ENCODE results near the gene MAML1. TPM values are rescaled to one million over a fixed set of nuclear protein-coding genes. Genes with fewer than 3 reads are reported as not detected.

MAML1 gene
- total RNA-seq, 1 donor from 2014 or later: 42.6 TPM

GRCh38 chr5:179794171-179794570 lies 61.5 kb downstream of the MAML1 start:
- DNase-seq (ENCODE audit: extremely low spot score, unreplicated experiment): no peak
- H3K4me1 Mint-ChIP-seq (ENCODE audit: unreplicated experiment): no peaks in the 10 kb centered on the region
- no peaks in the 10 kb centered on the region for H3K9me3 Mint-ChIP-seq
- peaks cover under 1% of the 10 kb centered on the region for H3K36me3 Mint-ChIP-seq
- no peaks in the 10 kb centered on the region for H3K27me3 Mint-ChIP-seq
- TF ChIP-seq, protein P1, sequence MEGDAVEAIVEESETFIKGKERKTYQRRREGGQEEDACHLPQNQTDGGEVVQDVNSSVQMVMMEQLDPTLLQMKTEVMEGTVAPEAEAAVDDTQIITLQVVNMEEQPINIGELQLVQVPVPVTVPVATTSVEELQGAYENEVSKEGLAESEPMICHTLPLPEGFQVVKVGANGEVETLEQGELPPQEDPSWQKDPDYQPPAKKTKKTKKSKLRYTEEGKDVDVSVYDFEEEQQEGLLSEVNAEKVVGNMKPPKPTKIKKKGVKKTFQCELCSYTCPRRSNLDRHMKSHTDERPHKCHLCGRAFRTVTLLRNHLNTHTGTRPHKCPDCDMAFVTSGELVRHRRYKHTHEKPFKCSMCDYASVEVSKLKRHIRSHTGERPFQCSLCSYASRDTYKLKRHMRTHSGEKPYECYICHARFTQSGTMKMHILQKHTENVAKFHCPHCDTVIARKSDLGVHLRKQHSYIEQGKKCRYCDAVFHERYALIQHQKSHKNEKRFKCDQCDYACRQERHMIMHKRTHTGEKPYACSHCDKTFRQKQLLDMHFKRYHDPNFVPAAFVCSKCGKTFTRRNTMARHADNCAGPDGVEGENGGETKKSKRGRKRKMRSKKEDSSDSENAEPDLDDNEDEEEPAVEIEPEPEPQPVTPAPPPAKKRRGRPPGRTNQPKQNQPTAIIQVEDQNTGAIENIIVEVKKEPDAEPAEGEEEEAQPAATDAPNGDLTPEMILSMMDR (conservative IDR thresholded peaks at IDR 0.05): no peak
- H3K27ac Mint-ChIP-seq: peak overlapping the region; percentile 29
- peak overlapping the region; percentile 74 for H3K4me3 Mint-ChIP-seq

GRCh38 chr5:179794575-179794974 lies 62.0 kb downstream of the MAML1 start:
- peak overlapping the region; percentile 74 for H3K4me3 Mint-ChIP-seq
- DNase-seq (ENCODE audit: extremely low spot score, unreplicated experiment): no peak
- TF ChIP-seq, protein P1 (conservative IDR thresholded peaks at IDR 0.05): no peak
- H3K36me3 Mint-ChIP-seq: peaks cover 4% of the 10 kb centered on the region
- no peaks in the 10 kb centered on the region for H3K9me3 Mint-ChIP-seq
- no peaks in the 10 kb centered on the region for H3K27me3 Mint-ChIP-seq
- no peaks in the 10 kb centered on the region for H3K4me1 Mint-ChIP-seq (ENCODE audit: unreplicated experiment)
- H3K27ac Mint-ChIP-seq: peak overlapping the region; percentile 29

DNA sequence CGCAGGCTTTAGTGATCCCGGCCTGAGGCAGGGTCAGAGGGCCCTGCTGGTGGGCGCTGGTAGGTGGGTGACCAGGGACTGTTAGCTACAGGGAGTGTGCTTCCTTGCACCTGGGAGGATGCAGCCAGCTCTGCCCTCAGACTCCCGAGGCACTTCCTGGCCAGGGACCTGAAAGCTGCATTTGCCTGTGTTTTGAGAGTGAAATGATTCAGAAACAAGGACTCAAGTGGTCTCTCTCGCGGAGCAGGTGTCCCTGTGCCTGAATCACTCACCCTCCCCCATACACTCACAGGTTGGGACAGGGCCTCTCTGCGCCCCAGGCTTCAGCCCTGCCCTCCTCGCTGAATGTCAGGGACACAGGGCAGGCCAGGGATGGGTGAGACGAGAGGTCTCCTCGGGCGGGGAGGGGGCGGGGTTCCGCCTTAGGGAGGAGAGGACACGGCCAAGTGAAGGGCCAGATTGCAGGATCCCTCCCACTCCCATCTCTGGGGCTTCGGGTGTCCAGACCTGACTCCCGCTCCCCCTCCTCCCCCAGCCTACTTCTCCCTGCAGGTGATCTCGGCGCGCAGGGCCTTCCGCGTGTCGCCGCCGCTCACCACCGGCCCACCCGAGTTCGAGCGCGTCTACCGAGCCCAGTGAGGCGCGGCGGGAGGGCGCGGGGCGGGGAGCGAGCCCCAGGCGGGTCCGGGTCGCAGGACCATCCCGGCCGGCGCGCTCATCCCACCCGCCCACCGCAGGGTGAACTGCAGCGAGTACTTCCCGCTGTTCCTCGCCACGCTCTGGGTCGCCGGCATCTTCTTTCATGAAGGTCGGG lies 62.6 kb downstream of the MAML1 start:
- Mint-ChIP-seq H3K27ac (peak overlapping the region; percentile 29), H3K36me3 (peaks cover 6% of the 10 kb centered on the region), H3K27me3 (no peaks in the 10 kb centered on the region), H3K9me3 (no peaks in the 10 kb centered on the region), H3K4me1 (ENCODE audit: unreplicated experiment) (no peaks in the 10 kb centered on the region), H3K4me3 (peak overlapping the region; percentile 74)
- no peak for DNase-seq (ENCODE audit: extremely low spot score, unreplicated experiment)
- TF ChIP-seq, protein P1 (conservative IDR thresholded peaks at IDR 0.05): no peak

DNA sequence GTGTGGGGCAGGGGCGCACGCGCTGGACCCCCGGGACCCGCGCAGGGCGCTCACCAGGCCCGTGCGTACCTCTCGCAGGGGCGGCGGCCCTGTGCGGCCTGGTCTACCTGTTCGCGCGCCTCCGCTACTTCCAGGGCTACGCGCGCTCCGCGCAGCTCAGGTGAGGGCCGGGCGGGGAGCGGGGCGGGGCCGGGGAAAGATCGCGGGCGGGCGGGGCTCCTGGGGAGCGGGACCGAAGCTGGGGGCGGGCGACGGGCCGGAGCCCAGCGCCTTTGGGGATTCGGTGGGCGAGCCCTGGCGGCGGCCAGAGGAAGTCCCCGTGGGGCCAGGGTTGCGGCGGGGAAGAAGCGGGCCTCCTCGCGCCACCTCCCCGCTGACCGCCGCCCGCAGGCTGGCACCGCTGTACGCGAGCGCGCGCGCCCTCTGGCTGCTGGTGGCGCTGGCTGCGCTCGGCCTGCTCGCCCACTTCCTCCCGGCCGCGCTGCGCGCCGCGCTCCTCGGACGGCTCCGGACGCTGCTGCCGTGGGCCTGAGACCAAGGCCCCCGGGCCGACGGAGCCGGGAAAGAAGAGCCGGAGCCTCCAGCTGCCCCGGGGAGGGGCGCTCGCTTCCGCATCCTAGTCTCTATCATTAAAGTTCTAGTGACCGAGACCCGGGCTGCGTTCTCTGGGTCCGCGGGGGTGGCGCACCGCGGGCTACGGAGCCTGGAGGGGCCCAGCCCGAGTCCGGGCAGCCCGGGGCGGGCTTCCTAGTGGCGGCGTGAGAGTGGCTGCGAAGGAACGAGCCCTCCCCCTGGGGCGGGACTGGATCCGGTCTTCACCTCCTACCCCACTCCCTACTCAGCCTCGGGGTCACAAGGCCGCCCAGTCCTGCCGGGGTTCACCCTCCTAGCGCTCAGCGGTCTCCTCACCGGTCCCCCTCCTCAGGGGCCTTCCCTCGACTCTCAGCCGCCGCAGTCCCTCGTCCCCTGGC lies 63.5 kb downstream of the MAML1 start:
- H3K9me3 Mint-ChIP-seq: no peaks in the 10 kb centered on the region
- peak overlapping the region; percentile 66 for H3K27ac Mint-ChIP-seq
- TF ChIP-seq, protein P1 (conservative IDR thresholded peaks at IDR 0.05): peak; percentile 81
- peaks cover 6% of the 10 kb centered on the region for H3K36me3 Mint-ChIP-seq
- peak overlapping the region; percentile 80 for H3K4me3 Mint-ChIP-seq
- no peaks in the 10 kb centered on the region for H3K27me3 Mint-ChIP-seq
- H3K4me1 Mint-ChIP-seq (ENCODE audit: unreplicated experiment): no peaks in the 10 kb centered on the region
- DNase-seq (ENCODE audit: extremely low spot score, unreplicated experiment): peak; percentile 91

DNA sequence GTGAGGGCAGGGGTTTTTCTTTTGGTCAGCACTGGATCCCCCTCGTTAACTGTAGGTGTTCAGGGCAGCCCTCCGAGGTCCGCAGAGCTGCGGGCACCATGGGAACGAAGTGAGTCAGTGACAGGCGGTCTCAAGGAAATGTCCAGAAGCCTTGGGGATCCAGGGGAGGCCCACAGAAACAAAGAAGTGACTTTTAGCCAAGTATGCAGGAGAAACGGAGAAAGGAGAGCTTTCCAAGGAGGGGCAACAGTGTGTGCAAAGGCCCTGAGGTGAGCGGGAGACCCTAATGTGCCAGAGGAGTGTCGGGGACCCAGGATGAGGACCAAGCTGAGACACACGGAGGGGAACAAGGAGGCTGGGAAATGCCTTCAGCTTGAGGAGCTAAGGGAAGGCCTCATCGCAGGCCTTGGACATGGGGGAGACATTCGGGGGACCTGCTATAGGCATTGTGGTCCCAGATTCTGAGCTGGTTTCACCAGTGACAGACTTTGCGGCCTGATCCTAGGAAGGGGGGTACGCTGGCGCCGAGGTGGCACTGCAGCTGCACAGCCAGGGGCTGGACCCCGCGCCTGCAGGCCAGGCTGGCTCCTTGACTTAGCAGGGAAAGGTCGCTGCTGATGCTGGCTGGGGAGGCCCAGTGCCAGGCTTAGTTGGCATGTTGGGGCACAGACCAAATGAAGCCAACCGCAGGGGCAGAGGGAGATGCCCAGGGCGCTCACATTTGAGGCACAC lies 64.4 kb downstream of the MAML1 start:
- TF ChIP-seq, protein P1 (conservative IDR thresholded peaks at IDR 0.05): no peak
- H3K4me1 Mint-ChIP-seq (ENCODE audit: unreplicated experiment): peaks cover 4% of the 10 kb centered on the region
- H3K36me3 Mint-ChIP-seq: peaks cover 9% of the 10 kb centered on the region
- no peaks in the 10 kb centered on the region for H3K27me3 Mint-ChIP-seq
- H3K4me3 Mint-ChIP-seq: peak overlapping the region; percentile 80
- peak overlapping the region; percentile 66 for H3K27ac Mint-ChIP-seq
- DNase-seq (ENCODE audit: extremely low spot score, unreplicated experiment): no peak
- H3K9me3 Mint-ChIP-seq: no peaks in the 10 kb centered on the region

Data from type B pancreatic cell (in vitro differentiated cells).